Vagina (tissue), 2 donors: ENCODE measurements around the gene TMEM14A. TPM values are rescaled to one million over a fixed set of nuclear protein-coding genes. Genes with fewer than 3 reads are reported as not detected.

Experiments used
- DNase-seq, 2 donors: peaks; one replicate each; pipeline ENCODE4 v3.0.0-alpha.2; 2017; ENCODE audit errors: extremely low spot score in 2 of 2
- H3K27ac ChIP-seq: fragments of 200-600 bp; sonication (generic); one replicate; pipeline ENCODE4 v1.5.1; 2019
- H3K27me3 ChIP-seq: fragments of 200-600 bp; sonication (generic); one replicate; pipeline ENCODE4 v1.5.1; 2019
- H3K36me3 ChIP-seq, 2 donors: fragments of 200-600 bp; sonication (generic); one replicate each; pipeline ENCODE4 v1.5.1; 2017 to 2019
- H3K4me1 ChIP-seq: fragments of 200-600 bp; sonication (generic); one replicate; pipeline ENCODE4 v1.5.1; 2019
- H3K4me3 ChIP-seq, 2 donors: fragments of 200-600 bp; sonication (generic); 1 replicate in 1 of 2; 2 replicates in 1 of 2; pipeline ENCODE4 v1.5.1; 2016 to 2019
- H3K9me3 ChIP-seq: fragments of 200-600 bp; sonication (generic); one replicate; pipeline ENCODE4 v1.5.1; 2019
- CTCF ChIP-seq, 3 experiments: fragments of 450-650 bp in 2 of 3; fragments of 200-600 bp in 1 of 3; sonication (generic) in 1 of 3; IDR thresholded peaks; one replicate each; pipeline ENCODE4 v1.5.1; 2017 to 2019; ENCODE audit warnings: antibody characterized with exemption in 3 of 3, mild to moderate bottlenecking in 2 of 3, moderate library complexity in 2 of 3
- POLR2A ChIP-seq, 2 donors: fragments of 450-650 bp; IDR thresholded peaks; one replicate each; pipeline ENCODE4 v1.6.1; 2017; ENCODE audit warnings: antibody characterized with exemption in 2 of 2, mild to moderate bottlenecking in 2 of 2, moderate library complexity in 2 of 2
- POLR2AphosphoS5 ChIP-seq, 2 donors: sonication (generic); formaldehyde crosslinking; IDR thresholded peaks; one replicate each; pipeline ENCODE4 v1.9.0; 2017; ENCODE audit warnings: antibody characterized with exemption in 2 of 2, mild to moderate bottlenecking in 2 of 2, low read depth in 1 of 2; ENCODE audit not compliant: insufficient read depth in 1 of 2
- intact Hi-C: fragments of 100-400 bp; cut with DNase I; formaldehyde crosslinking; loops from one replicate; pipeline ENCODE4 v1.15.1; 2023
- total RNA-seq: library from RNA; depleted of rRNA; stranded (reverse); fragments of >200 nt; gene quantifications from one replicate; pipeline ENCODE4 v1.2.3, GENCODE V29; 2016

The TMEM14A gene, protein sequence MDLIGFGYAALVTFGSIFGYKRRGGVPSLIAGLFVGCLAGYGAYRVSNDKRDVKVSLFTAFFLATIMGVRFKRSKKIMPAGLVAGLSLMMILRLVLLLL
- 16.9 TPM for total RNA-seq

DNA sequence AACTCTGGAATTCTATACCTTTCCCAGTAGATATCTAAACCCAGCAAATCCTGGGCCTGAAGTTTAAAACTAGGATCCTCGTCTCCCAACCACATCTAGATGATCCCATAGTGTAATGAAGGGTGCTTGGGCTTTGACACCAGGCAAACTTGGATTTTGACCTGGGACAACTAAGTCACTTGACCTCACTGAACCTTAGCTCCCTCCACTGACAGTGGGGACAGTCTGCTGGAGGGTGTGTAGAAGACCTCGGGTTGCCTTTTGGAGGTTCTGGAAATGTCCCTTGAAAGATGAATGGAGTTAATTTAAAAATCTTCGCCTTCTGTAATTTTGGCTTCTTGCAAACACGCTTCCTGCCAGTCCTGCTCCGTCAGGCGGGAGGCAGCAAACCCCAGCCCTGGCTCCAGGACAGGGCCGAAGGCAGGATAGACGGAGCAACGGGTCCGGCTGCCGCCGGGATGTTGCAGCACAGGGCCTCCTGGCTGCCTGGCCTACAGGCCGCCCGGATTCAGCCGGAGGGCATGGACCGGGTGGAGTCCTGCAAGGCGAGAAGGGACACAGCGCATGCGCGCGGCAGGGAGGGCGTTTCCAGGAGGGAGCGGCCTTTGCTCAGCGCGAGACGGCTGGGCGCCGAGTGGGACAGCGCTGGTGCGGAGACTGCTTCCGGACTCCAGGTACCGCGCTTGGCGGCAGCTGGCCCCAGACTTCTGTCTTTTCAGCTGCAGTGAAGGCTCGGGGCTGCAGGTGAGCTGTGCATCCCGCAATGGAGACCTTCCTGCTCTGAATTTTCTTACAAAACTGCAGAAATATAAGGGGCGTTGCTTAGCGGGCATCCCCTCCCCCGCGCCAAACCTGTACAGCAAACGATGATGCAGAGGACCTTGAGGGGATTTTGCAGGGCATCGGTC, at the start of gene TMEM14A:
Gene TMEM14A, plus strand, starts transcription at position 612 of the 908 bp plus-strand sequence. CDS start 5,990 bp downstream, outside the sequence.
- TF ChIP-seq CTCF (IDR thresholded peaks at IDR 0.05) (peak in 1 of 3 experiments; percentile 1), POLR2AphosphoS5 (IDR thresholded peaks at IDR 0.05; ENCODE audit: insufficient read depth in 1 of 2, low read depth in 1 of 2) (peak; percentile 88 to 90), POLR2A (IDR thresholded peaks at IDR 0.05) (peak in 1 of 2 donors; percentile 43)
- peak within 1 kb of the TSS; percentile 85 to 86 for H3K4me3 ChIP-seq
- H3K9me3 ChIP-seq: no peaks in the 10 kb centered on the region
- H3K27ac ChIP-seq: peak within 1 kb of the TSS; percentile 67
- peaks cover 0 to 5% of the 10 kb centered on the region in 2 donors for H3K36me3 ChIP-seq
- intact Hi-C loops: no loop called here
- H3K27me3 ChIP-seq: no peaks in the 10 kb centered on the region
- no peak for DNase-seq
- H3K4me1 ChIP-seq: peaks cover 25% of the 10 kb centered on the region

- no peaks in the 10 kb centered on the region for H3K27me3 ChIP-seq
- intact Hi-C loops: no loop called here
- TF ChIP-seq POLR2A (IDR thresholded peaks at IDR 0.05) (no peak), CTCF (IDR thresholded peaks at IDR 0.05) (no peak), POLR2AphosphoS5 (IDR thresholded peaks at IDR 0.05; ENCODE audit: insufficient read depth in 1 of 2, low read depth in 1 of 2) (no peak)
- no peaks in the 10 kb centered on the region for H3K4me1 ChIP-seq
- H3K4me3 ChIP-seq: no peak overlapping the region
- H3K9me3 ChIP-seq: no peaks in the 10 kb centered on the region
- H3K27ac ChIP-seq: no peak overlapping the region
- DNase-seq: no peak
- H3K36me3 ChIP-seq: no peaks in the 10 kb centered on the region
Observed at GRCh38 chr6:52621631-52622030, 49.3 kb upstream of the TMEM14A start.

GRCh38 chr6:52622810-52623209, 48.1 kb upstream of the TMEM14A start:
- no peaks in the 10 kb centered on the region for H3K27me3 ChIP-seq
- H3K36me3 ChIP-seq: no peaks in the 10 kb centered on the region
- TF ChIP-seq CTCF (IDR thresholded peaks at IDR 0.05) (no peak), POLR2AphosphoS5 (IDR thresholded peaks at IDR 0.05; ENCODE audit: insufficient read depth in 1 of 2, low read depth in 1 of 2) (no peak), POLR2A (IDR thresholded peaks at IDR 0.05) (no peak)
- H3K4me3 ChIP-seq: no peak overlapping the region
- H3K9me3 ChIP-seq: no peaks in the 10 kb centered on the region
- H3K27ac ChIP-seq: no peak overlapping the region
- no peaks in the 10 kb centered on the region for H3K4me1 ChIP-seq
- intact Hi-C loops: no loop called here
- no peak for DNase-seq

GRCh38 chr6:52632011-52632410, 38.9 kb upstream of the TMEM14A start:
- no peak for TF ChIP-seq CTCF (IDR thresholded peaks at IDR 0.05)
- no peak for TF ChIP-seq POLR2AphosphoS5 (IDR thresholded peaks at IDR 0.05; ENCODE audit: insufficient read depth in 1 of 2, low read depth in 1 of 2)
- TF ChIP-seq POLR2A (IDR thresholded peaks at IDR 0.05): no peak
- intact Hi-C loops: no loop called here

DNA sequence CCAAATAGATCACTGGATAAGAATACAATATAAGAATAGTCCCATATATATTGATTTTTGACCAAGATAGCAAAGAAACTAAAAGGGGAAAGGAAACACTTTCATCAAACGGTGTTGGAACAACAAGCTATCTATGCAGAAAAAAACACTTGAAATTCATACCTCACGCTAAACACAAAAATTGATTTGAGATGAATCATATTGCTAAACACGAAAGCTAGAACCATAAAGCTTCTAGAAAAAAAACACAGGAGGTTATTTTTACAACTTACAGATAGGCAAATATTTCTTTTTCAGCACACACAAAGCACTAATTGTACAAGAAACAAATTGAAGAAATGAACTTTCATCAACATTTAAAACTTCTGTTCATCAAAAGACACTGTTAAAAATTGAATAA, 36.7 kb upstream of the TMEM14A start:
- TF ChIP-seq CTCF (IDR thresholded peaks at IDR 0.05) (no peak), POLR2AphosphoS5 (IDR thresholded peaks at IDR 0.05; ENCODE audit: insufficient read depth in 1 of 2, low read depth in 1 of 2) (no peak), POLR2A (IDR thresholded peaks at IDR 0.05) (no peak)
- Histone ChIP-seq H3K36me3 (no peaks in the 10 kb centered on the region), H3K4me3 (no peak overlapping the region), H3K9me3 (no peaks in the 10 kb centered on the region), H3K27me3 (no peaks in the 10 kb centered on the region), H3K4me1 (no peaks in the 10 kb centered on the region), H3K27ac (no peak overlapping the region)
- intact Hi-C loops: no loop called here
- no peak for DNase-seq

More at GRCh38 chr6:52632011-52632410, 38.9 kb upstream of the TMEM14A start:
- H3K9me3 ChIP-seq: no peaks in the 10 kb centered on the region
- no peak overlapping the region for H3K27ac ChIP-seq
- no peaks in the 10 kb centered on the region for H3K36me3 ChIP-seq
- DNase-seq: no peak
- no peaks in the 10 kb centered on the region for H3K27me3 ChIP-seq
- no peaks in the 10 kb centered on the region for H3K4me1 ChIP-seq
- no peak overlapping the region for H3K4me3 ChIP-seq
